GM15510 (cell line): ENCODE results near the gene CYB561.

Source experiments
- POLR2A ChIP-seq: IDR thresholded peaks from 3 replicates; pipeline ENCODE4 v1.6.1; 2011; ENCODE audit warnings: borderline replicate concordance; ENCODE audit not compliant: insufficient read length; ENCODE audit errors: extremely low read depth

CYB561 gene

DNA sequence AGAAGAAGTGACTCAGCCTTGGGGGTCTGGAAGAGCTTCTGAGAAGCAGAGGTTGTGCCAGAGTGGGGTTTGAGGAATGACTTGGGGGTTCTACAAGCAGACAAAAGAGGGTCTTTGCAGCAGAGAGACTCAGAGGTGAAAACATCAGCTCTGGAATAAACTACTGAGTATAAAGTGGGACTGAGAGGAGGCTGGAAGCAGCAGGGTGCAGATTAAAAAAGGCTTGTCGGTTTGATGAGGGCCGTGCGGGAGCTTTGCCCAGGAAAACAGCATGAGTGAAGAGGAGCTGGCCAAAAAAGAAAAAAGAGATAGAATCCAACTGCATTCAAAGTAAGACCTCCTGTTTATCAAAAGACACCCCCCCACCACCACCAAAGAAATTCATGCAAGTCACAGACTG, 17.7 kb upstream of the CYB561 start:
- TF ChIP-seq POLR2A: no peak

DNA sequence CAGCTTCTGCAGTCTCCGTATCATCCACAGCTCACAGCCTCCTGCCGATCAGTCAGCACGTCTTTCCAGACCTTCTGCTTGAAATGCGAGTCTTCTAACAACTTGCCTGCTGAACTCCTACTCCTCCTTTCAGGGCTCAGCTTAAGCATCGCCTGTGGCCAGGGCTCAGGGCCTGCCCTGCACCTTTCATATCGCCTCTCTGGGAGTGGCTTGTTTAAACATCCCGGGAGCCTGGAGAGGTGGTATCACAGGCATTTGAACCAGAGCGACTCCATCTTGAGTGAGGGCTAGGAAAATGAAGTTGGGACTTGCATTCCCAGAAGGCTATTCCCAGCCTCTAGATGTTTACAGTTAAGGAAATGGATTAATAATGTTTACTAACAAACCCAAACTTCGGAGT, 13.9 kb upstream of the CYB561 start:
- TF ChIP-seq POLR2A: no peak

DNA sequence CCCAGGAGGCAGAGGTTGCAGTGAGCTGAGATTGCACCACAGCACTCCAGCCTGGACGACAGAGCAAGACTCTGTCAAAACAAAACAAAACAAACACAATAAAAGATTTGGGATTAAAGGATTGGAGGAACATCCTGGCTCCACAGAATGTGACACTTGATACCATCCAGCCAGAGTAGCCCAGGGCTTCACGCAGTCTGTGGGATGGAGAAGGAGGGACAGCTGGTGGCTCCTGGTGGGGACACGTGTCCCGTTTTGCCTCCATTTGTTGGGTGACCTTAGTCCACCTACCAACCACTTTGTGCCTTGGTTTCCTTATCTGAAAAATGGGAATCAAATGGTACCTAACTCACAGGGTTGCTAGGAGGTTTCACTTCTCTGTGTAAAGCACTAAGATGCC, 12.4 kb upstream of the CYB561 start:
- no peak for TF ChIP-seq POLR2A

DNA sequence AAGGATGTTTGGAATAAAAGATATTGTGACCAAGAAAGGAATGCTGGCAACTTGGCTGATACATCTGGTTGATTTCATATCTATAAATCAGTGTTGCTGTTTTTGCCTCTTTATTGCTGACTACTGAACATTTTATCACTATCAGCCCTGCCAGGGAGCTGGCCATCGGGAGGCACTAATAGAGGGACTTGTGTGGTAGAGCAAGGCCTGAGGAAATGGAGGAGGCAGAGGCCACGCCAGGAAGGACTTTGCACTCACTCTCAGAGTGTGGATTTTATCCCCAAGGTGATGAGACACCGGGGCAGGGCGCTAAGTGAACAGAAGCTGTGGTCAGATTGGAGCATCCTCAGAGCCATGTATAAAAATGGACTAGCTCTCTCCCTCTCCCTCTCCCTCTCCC, 9.3 kb upstream of the CYB561 start:
- no peak for TF ChIP-seq POLR2A

DNA sequence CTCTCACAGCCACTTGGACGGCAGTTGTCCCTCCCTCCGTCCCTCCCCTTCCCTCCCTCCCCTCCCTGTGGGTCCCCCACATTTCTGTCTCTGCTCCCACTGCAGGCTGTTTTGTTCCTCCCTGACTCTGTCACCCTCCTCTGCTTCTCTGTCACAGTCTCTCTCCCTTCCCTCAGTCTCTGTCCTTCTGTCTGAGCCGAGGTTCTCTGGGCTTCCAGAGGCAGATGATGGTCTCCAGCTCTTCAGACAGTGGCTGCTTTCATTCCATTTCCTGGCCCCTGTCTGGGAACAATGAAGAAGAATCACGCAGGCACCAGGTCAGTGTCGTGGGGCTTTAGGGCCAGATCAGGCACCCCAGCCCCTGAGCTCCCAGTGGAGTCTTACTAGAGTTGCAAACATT, 8.8 kb upstream of the CYB561 start:
- TF ChIP-seq POLR2A: no peak

DNA sequence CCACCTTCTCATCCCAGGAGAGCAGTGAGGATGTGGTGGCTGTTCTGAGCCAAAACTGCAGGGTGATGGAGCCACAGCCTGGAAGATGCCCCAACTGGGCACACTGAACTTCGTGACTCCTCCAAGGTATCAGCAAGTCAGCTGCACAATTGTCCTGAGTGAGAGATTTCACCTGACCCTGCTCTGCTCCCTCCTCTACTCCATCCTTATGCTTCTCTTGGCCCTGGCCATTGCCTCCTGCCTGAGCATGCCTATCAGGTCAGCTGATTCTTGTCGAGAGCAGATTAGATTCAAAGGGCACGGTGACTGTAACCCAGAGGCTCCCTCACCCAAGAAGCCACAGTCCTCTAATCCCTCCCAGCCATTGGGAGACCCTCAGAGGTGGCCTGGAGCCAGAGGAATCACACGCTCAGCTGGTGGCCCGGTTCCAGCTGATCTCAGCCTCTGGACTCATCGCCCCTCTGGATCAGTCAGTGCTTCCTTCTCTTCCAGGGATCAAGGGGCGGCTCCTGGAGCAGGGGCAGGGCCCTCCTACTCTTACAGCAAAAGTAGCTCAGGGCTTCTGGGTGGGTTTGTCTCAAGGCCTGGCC, 7.0 kb upstream of the CYB561 start:
- TF ChIP-seq POLR2A: no peak

DNA sequence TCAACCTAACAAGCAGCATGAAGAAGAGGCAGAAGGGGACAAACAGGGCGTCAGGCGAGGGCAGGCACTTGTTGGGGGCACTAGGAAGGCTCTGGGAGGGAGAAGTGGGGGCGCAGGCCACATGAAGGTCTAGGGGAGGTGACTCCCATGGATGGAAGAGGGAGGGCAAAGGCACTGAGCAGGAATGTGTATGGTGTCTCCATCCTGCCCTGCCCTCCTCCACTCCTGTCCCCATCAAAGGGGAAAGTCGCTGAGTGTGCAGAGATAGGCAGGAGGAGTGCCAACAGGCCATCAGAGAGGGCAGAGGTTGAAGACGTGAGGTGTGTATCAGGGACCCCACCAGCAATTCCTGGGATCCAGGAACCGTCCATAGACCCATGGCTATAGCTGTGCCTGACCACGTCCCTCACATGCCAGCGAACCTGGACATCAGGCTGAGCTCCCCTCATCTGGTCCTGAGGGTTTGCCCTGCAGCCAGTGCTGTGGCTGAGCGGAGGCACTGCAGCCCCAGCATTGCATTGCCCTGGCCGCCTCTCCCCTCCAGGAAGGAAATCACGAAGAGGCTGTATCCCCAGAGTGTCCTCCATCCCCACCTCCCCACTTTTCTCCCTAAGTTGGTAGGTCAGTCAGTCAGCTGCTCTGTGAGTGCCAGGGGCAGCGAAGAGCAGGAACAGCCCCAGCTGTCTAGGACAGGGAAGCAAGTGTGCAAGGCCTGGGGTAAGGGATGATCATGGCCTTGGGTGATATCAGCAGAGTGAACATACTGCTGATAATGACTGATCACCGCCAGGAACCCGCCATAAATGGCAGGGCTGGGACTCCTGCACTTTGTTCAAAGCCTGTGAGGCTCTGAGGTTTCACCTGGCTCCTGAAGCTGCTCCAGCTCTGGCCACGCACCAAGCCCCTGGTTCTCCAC, 6.2 kb upstream of the CYB561 start:
- no peak for TF ChIP-seq POLR2A

DNA sequence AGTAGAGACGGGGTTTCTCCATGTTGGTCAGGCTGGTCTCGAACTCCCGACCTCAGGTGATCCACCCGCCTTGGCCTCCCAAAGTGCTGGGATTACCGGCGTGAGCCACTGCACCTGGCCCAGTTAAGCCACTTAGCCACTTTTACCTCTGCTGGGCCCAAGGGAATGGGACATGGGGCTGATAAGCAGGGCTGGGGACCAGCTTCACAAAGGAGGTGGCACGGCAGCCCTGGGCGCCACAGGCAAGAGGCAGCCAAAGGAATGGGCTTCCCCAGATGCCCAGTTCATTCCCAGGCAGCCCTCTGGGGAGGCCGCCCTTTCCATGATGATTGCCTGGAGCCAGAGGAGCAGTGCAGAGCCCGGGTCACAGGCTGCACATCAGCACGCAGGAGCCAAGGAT, 5.0 kb upstream of the CYB561 start:
- TF ChIP-seq POLR2A: no peak

DNA sequence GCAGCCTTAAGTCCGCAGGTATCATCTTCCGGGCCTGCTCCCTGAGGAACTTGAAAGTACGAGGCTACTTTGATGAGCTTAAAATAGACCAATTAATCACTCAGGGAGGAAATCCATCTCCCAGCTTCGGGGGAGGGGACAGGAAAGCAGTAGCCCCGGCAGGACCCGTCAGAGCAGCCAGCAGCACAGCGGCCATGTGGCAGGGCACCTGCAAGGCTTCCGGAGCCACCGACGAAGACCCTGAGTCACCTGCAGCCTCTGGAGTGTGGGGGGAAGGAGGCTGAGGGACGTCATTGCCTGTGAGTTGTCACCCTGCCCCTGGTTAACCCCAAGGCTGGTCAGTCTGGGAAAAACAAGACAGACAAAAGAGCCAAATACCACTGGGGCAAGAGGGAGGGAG, 4.4 kb upstream of the CYB561 start:
- no peak for TF ChIP-seq POLR2A

DNA sequence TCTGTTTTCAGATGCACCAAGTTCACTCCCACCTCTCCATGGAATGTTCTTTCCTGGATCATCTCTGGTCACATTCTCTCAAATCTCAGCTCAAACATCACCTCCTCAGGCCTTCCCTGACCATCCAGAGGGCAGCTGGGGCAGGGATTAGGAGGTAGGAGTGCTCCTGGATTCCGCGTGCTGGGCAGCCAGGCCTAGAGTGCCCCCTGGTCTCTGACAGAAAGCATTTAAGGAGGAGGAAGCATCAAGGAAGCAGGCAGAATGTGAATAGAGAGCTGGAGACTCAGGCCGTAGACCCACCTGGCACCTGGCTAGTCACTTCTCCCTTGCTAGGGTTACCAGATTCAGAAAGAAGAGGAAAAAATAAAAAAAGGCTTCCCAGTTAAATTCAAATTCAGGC, 2.5 kb upstream of the CYB561 start:
- no peak for TF ChIP-seq POLR2A

DNA sequence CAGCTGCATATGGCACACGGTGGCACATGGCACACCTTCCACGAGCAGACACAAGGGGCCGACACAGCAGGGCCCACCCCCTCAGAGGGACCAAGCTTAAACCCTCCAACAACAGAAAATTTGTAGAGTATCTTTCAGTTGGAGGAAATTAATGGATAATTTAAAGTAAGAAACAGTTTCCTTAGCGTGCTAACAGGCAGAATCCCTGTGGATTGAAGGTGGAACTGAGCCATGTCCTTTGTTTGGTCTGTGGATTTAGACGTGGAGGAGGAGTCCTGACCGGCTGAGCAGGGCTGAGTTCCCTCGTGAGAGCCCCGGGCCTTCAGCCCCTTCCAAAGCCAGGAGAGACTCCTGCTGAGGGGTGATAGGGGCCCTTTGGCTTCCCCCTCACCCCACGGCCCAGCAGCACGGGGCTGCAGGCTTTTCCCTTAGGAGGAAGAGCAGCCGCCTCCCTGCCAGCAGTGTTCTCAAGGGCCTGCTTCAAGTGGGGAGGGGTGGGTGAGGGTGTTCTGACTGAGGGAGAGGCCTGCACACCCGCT, 1.4 kb upstream of the CYB561 start:
- TF ChIP-seq POLR2A: no peak

DNA sequence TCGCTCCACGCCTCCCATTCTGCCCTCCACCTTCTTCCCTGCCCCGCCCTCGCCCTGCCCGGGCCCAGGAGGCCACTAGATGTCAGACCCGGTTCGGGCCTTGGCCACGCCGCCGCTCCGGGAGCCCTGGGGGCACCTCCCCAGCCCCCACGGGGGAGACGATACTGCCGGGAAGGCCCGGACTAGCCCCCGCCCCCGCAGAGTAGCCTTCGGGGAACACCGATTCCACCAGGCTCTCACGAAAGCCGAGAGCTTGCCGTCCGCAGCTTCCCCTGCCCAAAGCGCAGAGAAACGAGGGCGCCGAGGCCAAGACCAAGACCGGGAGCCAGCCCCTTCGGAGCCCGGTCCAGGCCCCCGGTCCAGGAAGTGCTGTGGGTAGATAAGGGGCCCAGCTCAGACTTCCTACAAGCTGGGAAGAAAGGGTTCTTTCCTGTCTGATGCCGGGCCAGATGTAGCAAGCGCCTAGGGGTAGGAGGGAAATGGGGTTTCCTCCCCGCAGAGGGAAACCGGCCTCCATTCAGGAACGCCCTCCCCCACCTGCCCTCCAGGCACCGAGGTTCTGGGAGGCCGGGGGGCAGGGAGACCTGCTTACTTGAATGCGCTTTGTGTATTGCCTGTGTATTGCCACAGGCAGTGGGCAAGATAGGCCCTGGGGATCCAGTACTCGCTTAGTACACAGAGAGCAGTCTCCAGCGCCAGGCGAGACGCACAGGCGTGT, 806 bp upstream of the CYB561 start:
- TF ChIP-seq POLR2A: no peak

DNA sequence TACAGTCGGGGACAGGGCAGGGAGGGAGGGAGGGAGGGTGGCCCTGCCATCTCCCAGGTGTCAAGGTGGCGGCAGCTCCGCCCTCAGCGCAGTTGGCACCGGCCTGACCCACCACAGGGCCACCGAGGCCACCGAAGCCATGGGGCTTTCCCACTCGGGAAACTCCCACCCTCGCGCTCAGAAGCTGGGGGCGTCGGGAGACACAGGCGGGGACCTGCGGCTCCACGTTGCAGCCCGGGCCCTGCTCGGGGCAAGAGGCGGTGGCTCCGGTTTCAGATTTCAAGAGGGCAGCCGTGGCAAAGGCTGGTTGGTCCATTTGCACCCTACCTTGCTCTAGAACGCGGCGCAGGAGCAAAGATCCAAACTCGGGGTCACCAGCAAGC, 544 bp downstream of the CYB561 start:
- no peak for TF ChIP-seq POLR2A

DNA sequence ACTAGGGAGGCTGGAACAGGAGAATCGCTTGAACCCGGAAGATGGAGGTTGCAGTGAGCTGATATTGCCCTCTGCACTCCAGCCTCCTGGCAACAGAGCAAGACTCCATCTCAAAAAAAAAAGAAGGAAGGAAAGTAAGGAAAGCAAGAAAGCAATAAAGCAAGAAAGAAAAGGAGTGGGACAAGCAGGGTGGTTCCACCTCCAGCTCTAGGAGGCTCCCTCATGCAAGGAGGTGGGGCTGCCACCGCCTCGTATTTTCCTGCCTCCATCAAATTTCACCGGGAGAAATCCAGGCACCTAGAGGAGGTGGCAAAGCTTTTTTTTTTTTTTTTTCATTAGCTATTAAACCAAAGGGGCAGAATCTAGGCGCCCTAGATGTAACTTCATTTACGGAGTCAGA, 1.0 kb downstream of the CYB561 start:
- TF ChIP-seq POLR2A: no peak

DNA sequence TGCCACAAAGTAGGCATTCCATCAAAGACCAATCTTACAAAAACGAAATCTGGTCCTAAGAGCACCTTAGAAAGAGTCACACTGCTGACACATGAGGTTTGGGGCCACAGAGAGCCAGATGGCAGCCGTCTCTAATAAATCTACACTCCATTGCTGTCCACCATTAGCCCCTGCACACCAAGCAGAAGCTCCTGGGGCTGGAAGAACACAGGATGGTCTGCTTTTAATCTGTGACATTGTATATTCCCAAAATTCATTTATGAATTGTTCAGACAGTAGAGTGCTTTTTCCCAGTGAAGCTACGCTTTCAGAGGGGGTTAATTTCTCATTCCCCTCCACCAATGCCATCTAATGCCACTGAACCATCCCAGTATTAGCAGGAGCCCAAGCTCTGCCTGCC, 1.6 kb downstream of the CYB561 start:
- TF ChIP-seq POLR2A: no peak
